ENCODE data around the gene ITIH1.

The ITIH1 gene

GRCh38 chr3:52787246-52787645 lies 9.8 kb downstream of the ITIH1 start:
- no peak for DNase-seq (ENCODE audit: low read depth)
- TF ChIP-seq CTCF (IDR thresholded peaks at IDR 0.05; ENCODE audit: insufficient read depth, low read depth, low read length, missing control alignments): no peak
- H3K4me3 ChIP-seq (ENCODE audit: low read depth, low read length): no peak overlapping the region

- H3K4me3 ChIP-seq (ENCODE audit: low read depth, low read length): no peak overlapping the region
- no peak for TF ChIP-seq CTCF (IDR thresholded peaks at IDR 0.05; ENCODE audit: insufficient read depth, low read depth, low read length, missing control alignments)
- DNase-seq (ENCODE audit: low read depth): no peak
These were observed 10.6 kb downstream of the ITIH1 start for GRCh38 chr3:52787672-52788625.

- no peak overlapping the region for H3K4me3 ChIP-seq (ENCODE audit: low read depth, low read length)
- no peak for DNase-seq (ENCODE audit: low read depth)
- TF ChIP-seq CTCF (IDR thresholded peaks at IDR 0.05; ENCODE audit: insufficient read depth, low read depth, low read length, missing control alignments): no peak
These were observed 11.7 kb downstream of the ITIH1 start for GRCh38 chr3:52788890-52789745.

- no peak overlapping the region for H3K4me3 ChIP-seq (ENCODE audit: low read depth, low read length)
- no peak for DNase-seq (ENCODE audit: low read depth)
- no peak for TF ChIP-seq CTCF (IDR thresholded peaks at IDR 0.05; ENCODE audit: insufficient read depth, low read depth, low read length, missing control alignments)
These were observed 12.3 kb downstream of the ITIH1 start for GRCh38 chr3:52789746-52790040.

GRCh38 chr3:52790337-52790736 lies 12.9 kb downstream of the ITIH1 start:
- DNase-seq (ENCODE audit: low read depth): no peak
- H3K4me3 ChIP-seq (ENCODE audit: low read depth, low read length): no peak overlapping the region
- no peak for TF ChIP-seq CTCF (IDR thresholded peaks at IDR 0.05; ENCODE audit: insufficient read depth, low read depth, low read length, missing control alignments)

GRCh38 chr3:52790741-52791140 lies 13.3 kb downstream of the ITIH1 start:
- no peak overlapping the region for H3K4me3 ChIP-seq (ENCODE audit: low read depth, low read length)
- no peak for TF ChIP-seq CTCF (IDR thresholded peaks at IDR 0.05; ENCODE audit: insufficient read depth, low read depth, low read length, missing control alignments)
- no peak for DNase-seq (ENCODE audit: low read depth)
